A549 (cell line): ENCODE measurements around the gene HGF. TPM values are rescaled to one million over a fixed set of nuclear protein-coding genes. Genes with fewer than 3 reads are reported as not detected.

Source experiments
- ATAC-seq, 2 experiments: fragments of 200-7000 bp in 1 of 2; fragments of >200 bp in 1 of 2; cut with Nextera tagmentation in 1 of 2; cut with Tn5 transposase in 1 of 2; 3 replicates each; pipeline versions ENCODE4 v1.8.0 to v1.9.1; 2018 to 2020; ENCODE audit warnings: mild to moderate bottlenecking in 1 of 2, moderate library complexity in 1 of 2
- CTCF ChIA-PET: fragments of 300-600 bp; sonication (Branson Sonifier 250); formaldehyde crosslinking; extraction: SDS; loops from one replicate; lab custom pipeline; 2021; ENCODE audit warnings: antibody characterized with exemption, inconsistent platforms; lab: Yijun Ruan, JAX
- POLR2A ChIA-PET: fragments of 350-600 bp; formaldehyde crosslinking; extraction: SDS; loops from one replicate; lab custom pipeline; 2021; ENCODE audit warnings: antibody characterized with exemption, inconsistent platforms; lab: Yijun Ruan, JAX
- DNase-seq, 2 experiments: peaks; one replicate each; pipeline versions ENCODE4 v3.0.0 to v3.0.0-alpha.2; 2011 to 2016; ENCODE audit warnings: low read depth in 1 of 2, low spot score in 1 of 2
- FAIRE-seq: peaks from 2 replicates; lab custom pipeline; 2011; peaks lifted over from hg19 to GRCh38; lab: Jason Lieb, UNC
- H3K27ac ChIP-seq, 2 experiments: fragments of >200 bp; sonication (Bioruptor Twin); formaldehyde crosslinking; 3 replicates each; pipeline ENCODE4 v1.5.1; 2016 to 2017
- H3K4me1 ChIP-seq: fragments of >200 bp; sonication (Bioruptor Twin); formaldehyde crosslinking; 3 replicates; pipeline ENCODE4 v1.6.1; 2016
- H3K4me2 ChIP-seq: fragments of >200 bp; sonication (Bioruptor Twin); formaldehyde crosslinking; 3 replicates; pipeline ENCODE4 v1.6.1; 2016
- H3K4me3 ChIP-seq: fragments of >200 bp; sonication (Bioruptor Twin); formaldehyde crosslinking; 3 replicates; pipeline ENCODE4 v1.5.1; 2016
- H3K9me3 ChIP-seq: fragments of >200 bp; sonication (Bioruptor Twin); formaldehyde crosslinking; 3 replicates; pipeline ENCODE4 v1.6.1; 2016
- BHLHE40 ChIP-seq: IDR thresholded peaks from 2 replicates; pipeline ENCODE4 v1.6.1; 2012; ENCODE audit warnings: low read depth, low read length, inconsistent platforms
- EHF ChIP-seq: fragments of 250-450 bp; sonication (Bioruptor Pico); IDR thresholded peaks from 2 replicates; pipeline ENCODE4 v1.5.0; 2020; ENCODE audit warnings: mild to moderate bottlenecking
- EHMT2 ChIP-seq: fragments of 200-600 bp; sonication (generic); IDR thresholded peaks from 2 replicates; pipeline ENCODE4 v1.6.1; 2016; ENCODE audit warnings: antibody characterized with exemption, low read depth, mild to moderate bottlenecking, moderate library complexity
- HDAC2 ChIP-seq: fragments of 200-600 bp; sonication (generic); IDR thresholded peaks from 2 replicates; pipeline ENCODE4 v1.6.1; 2016
- HOXB5 ChIP-seq: fragments of 250-450 bp; sonication (Bioruptor Pico); IDR thresholded peaks from 2 replicates; pipeline ENCODE4 v1.5.0; 2020; ENCODE audit warnings: mild to moderate bottlenecking, moderate library complexity
- KDM1A ChIP-seq: fragments of 200-600 bp; sonication (generic); IDR thresholded peaks from 2 replicates; pipeline ENCODE4 v1.6.1; 2016; ENCODE audit warnings: low read depth, mild to moderate bottlenecking
- KDM5A ChIP-seq: fragments of 200-600 bp; sonication (generic); IDR thresholded peaks from 2 replicates; pipeline ENCODE4 v1.6.1; 2016; ENCODE audit warnings: antibody characterized with exemption, mild to moderate bottlenecking
- NFE2L2 ChIP-seq: fragments of 150-350 bp; conservative IDR thresholded peaks from 2 replicates; pipeline ENCODE4 v1.6.1; 2014; ENCODE audit warnings: low read length
- POLR2A ChIP-seq: IDR thresholded peaks from 2 replicates; pipeline ENCODE4 v1.6.1; 2012; ENCODE audit warnings: mild to moderate bottlenecking, low read length
- RFX5 ChIP-seq: fragments of 450-650 bp; IDR thresholded peaks from 2 replicates; pipeline ENCODE4 v1.7.1; 2014; ENCODE audit warnings: antibody characterized with exemption, mild to moderate bottlenecking, moderate library complexity
- SREBF2 ChIP-seq: fragments of 450-650 bp; IDR thresholded peaks from 2 replicates; pipeline ENCODE4 v1.6.1; 2014; ENCODE audit warnings: mild to moderate bottlenecking, moderate library complexity
- TFCP2L1 ChIP-seq: fragments of 250-450 bp; sonication (Bioruptor Pico); IDR thresholded peaks from 2 replicates; pipeline ENCODE4 v1.5.0; 2021; ENCODE audit warnings: mild to moderate bottlenecking
- ZFP36 ChIP-seq: fragments of 450-650 bp; IDR thresholded peaks from 2 replicates; pipeline ENCODE4 v1.6.1; 2014; ENCODE audit warnings: borderline replicate concordance; ENCODE audit not compliant: partially characterized antibody
- WGBS: methylation state at CpG from one replicate; pipeline ENCODE4 v1.1.6; 2017; ENCODE audit errors: missing lambda C conversion rate; 5-methylcytosine and 5-hydroxymethylcytosine counted together
- polyA plus RNA-seq, 4 experiments: library from polyadenylated mRNA; depleted of rRNA in 3 of 4; stranded (reverse); fragments of >200 nt; fragmentation: RNase III in 1 of 4; extraction: RNeasy Plus Mini Kit Qiagen cat#74134 plus additional on column Dnase treatment in 1 of 4; gene quantifications; 2 replicates in 3 of 4; 3 replicates in 1 of 4; pipeline ENCODE4 v1.2.3, GENCODE V29; 2011 to 2017
- TF ChIP-seq, protein P1 (sequence below): IDR thresholded peaks from 2 replicates; pipeline ENCODE4 v1.6.1; 2012; ENCODE audit warnings: low read depth, borderline replicate concordance
- TF ChIP-seq, protein P2 (sequence below): fragments of 200-600 bp; sonication (generic); IDR thresholded peaks from 2 replicates; pipeline ENCODE4 v1.6.1; 2016; ENCODE audit warnings: antibody characterized with exemption, mild to moderate bottlenecking, moderate library complexity
- TF ChIP-seq, protein P3 (sequence below): fragments of 250-450 bp; sonication (Bioruptor Pico); IDR thresholded peaks from 2 replicates; pipeline ENCODE4 v1.5.0; 2020; ENCODE audit warnings: low read depth, mild to moderate bottlenecking, moderate library complexity

Gene HGF
- polyA plus RNA-seq, 2 of the 4 experiments (the other 2 are of a cell fraction): 0.06 to 0.31 TPM

DNA sequence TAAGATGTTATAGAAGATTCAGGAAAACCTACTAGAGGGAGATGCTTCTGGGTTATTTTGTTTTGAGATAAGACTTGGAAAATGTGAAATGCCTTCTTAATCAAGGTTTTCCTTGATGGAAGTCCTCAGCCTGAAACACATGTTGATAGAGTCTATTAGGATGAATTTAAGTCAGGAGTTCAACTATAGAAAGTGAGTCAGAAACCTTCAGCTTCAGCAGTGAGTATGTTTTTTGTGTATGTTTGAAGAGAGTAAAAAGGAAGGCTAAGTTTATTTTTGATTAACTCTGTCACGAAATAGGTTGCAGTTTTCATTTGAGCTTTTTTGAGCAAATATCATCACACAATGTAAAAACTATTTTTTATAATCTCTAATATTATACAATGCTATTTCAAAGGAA is 114.6 kb downstream of the HGF start:
- H3K27ac ChIP-seq: no peak overlapping the region
- peak; percentile 23 for FAIRE-seq
- TF ChIP-seq, protein P1, sequence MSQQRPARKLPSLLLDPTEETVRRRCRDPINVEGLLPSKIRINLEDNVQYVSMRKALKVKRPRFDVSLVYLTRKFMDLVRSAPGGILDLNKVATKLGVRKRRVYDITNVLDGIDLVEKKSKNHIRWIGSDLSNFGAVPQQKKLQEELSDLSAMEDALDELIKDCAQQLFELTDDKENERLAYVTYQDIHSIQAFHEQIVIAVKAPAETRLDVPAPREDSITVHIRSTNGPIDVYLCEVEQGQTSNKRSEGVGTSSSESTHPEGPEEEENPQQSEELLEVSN: no peak
- TF ChIP-seq EHMT2: no peak
- TF ChIP-seq RFX5: no peak
- no peak for TF ChIP-seq POLR2A
- TF ChIP-seq, all 56 proteins: peak for 0
- no peak overlapping the region for H3K4me2 ChIP-seq
- peaks cover 21% of the 10 kb centered on the region for H3K9me3 ChIP-seq
- ATAC-seq (no peak), DNase-seq (no peak)
- no peak overlapping the region for H3K4me3 ChIP-seq
- no peaks in the 10 kb centered on the region for H3K4me1 ChIP-seq
- CTCF ChIA-PET: no interaction called here
- POLR2A ChIA-PET: no interaction called here
- 64% methylated on average over 1 of the region's 1 CpG for WGBS

DNA sequence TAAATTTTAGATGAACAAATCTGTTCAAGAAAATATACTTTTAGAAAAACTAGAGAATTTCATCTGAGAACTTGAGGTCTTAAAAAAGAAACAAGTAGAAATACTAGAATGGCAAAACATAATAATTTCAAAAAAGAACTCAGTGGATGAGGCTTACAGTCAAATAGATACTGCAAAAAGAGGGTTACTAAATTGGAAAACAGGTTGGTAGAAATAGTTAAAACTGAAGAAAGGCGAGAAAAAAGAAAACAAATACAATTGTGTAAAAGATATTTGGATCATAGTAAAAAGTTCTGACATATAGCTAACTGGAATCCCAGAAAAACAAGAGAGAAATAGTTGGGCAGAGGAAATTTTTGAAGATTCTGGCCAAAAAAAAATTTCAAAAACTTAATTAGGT is 117.6 kb downstream of the HGF start:
- TF ChIP-seq ZFP36: no peak
- TF ChIP-seq, protein P2, sequence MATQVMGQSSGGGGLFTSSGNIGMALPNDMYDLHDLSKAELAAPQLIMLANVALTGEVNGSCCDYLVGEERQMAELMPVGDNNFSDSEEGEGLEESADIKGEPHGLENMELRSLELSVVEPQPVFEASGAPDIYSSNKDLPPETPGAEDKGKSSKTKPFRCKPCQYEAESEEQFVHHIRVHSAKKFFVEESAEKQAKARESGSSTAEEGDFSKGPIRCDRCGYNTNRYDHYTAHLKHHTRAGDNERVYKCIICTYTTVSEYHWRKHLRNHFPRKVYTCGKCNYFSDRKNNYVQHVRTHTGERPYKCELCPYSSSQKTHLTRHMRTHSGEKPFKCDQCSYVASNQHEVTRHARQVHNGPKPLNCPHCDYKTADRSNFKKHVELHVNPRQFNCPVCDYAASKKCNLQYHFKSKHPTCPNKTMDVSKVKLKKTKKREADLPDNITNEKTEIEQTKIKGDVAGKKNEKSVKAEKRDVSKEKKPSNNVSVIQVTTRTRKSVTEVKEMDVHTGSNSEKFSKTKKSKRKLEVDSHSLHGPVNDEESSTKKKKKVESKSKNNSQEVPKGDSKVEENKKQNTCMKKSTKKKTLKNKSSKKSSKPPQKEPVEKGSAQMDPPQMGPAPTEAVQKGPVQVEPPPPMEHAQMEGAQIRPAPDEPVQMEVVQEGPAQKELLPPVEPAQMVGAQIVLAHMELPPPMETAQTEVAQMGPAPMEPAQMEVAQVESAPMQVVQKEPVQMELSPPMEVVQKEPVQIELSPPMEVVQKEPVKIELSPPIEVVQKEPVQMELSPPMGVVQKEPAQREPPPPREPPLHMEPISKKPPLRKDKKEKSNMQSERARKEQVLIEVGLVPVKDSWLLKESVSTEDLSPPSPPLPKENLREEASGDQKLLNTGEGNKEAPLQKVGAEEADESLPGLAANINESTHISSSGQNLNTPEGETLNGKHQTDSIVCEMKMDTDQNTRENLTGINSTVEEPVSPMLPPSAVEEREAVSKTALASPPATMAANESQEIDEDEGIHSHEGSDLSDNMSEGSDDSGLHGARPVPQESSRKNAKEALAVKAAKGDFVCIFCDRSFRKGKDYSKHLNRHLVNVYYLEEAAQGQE: no peak
- no peak for TF ChIP-seq EHF (CRISPR knock-in tag)
- no peak for TF ChIP-seq BHLHE40
- no peak for TF ChIP-seq HDAC2
- TF ChIP-seq, protein P3, sequence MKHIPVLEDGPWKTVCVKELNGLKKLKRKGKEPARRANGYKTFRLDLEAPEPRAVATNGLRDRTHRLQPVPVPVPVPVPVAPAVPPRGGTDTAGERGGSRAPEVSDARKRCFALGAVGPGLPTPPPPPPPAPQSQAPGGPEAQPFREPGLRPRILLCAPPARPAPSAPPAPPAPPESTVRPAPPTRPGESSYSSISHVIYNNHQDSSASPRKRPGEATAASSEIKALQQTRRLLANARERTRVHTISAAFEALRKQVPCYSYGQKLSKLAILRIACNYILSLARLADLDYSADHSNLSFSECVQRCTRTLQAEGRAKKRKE: no peak
- no peak for TF ChIP-seq TFCP2L1 (CRISPR knock-in tag)
- no peak for TF ChIP-seq HOXB5 (CRISPR knock-in tag)
- TF ChIP-seq KDM5A: no peak
- no peak for TF ChIP-seq KDM1A
- TF ChIP-seq NFE2L2: no peak
- TF ChIP-seq SREBF2: no peak
- H3K27ac ChIP-seq: no peak overlapping the region
- CTCF ChIA-PET: interaction anchor here (1.5 kb wide), 1 partner anchor 13 kb away, joined by 4 read pairs; no protein-coding TSS in a partner anchor

More for the DNA sequence above, 117.6 kb downstream of the HGF start:
- no peak overlapping the region for H3K4me3 ChIP-seq
- no peak overlapping the region for H3K4me2 ChIP-seq
- ATAC-seq: no peak
- DNase-seq: no peak
- peaks cover 21% of the 10 kb centered on the region for H3K9me3 ChIP-seq
- FAIRE-seq: no peak
- POLR2A ChIA-PET: no interaction called here
- no peaks in the 10 kb centered on the region for H3K4me1 ChIP-seq
- WGBS: 91% methylated on average over 1 of the region's 1 CpG
